Measurements from ENCODE around the gene CLN6.
"Not testable (repeated sequence)": the region's sequence is repeated elsewhere in the genome, so short reads cannot be mapped to it uniquely, and the experiment has no call there.

CLN6 gene

DNA sequence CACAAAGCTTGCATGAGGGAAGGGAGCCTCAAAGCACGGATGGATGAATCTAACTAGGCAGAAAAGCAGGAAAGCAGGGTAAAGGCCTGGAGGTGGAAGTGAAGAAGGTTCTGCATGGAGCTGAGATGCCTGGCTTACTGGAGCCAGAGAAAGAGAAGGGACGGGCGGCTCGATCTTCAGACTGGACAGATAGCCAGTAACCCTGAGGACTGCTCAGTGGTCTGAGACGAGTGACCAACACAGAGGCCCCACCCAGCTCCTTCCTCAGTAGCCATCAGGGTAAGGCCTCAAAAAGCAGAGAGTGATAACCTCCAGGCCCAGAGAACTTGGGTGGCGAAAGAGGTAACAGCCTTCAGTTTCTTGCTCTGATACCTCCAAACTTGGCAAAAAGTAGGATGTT lies 6.4 kb downstream of the CLN6 start:
- Histone ChIP-seq H3K36me3 (replicated peaks; ENCODE audit: low read depth, low read length) (peaks cover 37% of the 10 kb centered on the region), H3K4me3 (ENCODE audit: low read length) (no peak overlapping the region), H3K27me3 (ENCODE audit: low read depth, low read length) (no peaks in the 10 kb centered on the region), H3K27ac (ENCODE audit: low read length) (no peak overlapping the region), H3K9me3 (ENCODE audit: insufficient read depth, low read length) (no peaks in the 10 kb centered on the region), H2AFZ (ENCODE audit: low read depth, low read length) (no peak overlapping the region), H4K20me1 (ENCODE audit: insufficient read depth, low read length) (peaks cover 39% of the 10 kb centered on the region), H3K4me1 (ENCODE audit: low read length) (peaks cover 17% of the 10 kb centered on the region), H3K4me2 (ENCODE audit: low read length) (no peak overlapping the region), H3K79me2 (ENCODE audit: low read length) (peaks cover 96% of the 10 kb centered on the region), H3K9ac (ENCODE audit: low read length) (no peak overlapping the region)
- TF ChIP-seq EZH2phosphoT487 (IDR thresholded peaks at IDR 0.05; ENCODE audit: low read depth) = no peak
- TF ChIP-seq, protein P1, sequence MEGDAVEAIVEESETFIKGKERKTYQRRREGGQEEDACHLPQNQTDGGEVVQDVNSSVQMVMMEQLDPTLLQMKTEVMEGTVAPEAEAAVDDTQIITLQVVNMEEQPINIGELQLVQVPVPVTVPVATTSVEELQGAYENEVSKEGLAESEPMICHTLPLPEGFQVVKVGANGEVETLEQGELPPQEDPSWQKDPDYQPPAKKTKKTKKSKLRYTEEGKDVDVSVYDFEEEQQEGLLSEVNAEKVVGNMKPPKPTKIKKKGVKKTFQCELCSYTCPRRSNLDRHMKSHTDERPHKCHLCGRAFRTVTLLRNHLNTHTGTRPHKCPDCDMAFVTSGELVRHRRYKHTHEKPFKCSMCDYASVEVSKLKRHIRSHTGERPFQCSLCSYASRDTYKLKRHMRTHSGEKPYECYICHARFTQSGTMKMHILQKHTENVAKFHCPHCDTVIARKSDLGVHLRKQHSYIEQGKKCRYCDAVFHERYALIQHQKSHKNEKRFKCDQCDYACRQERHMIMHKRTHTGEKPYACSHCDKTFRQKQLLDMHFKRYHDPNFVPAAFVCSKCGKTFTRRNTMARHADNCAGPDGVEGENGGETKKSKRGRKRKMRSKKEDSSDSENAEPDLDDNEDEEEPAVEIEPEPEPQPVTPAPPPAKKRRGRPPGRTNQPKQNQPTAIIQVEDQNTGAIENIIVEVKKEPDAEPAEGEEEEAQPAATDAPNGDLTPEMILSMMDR (IDR thresholded peaks at IDR 0.05; ENCODE audit: low read depth, low read length) = no peak

GRCh38 chr15:68222432-68222743 lies 7.1 kb downstream of the CLN6 start:
- H3K27ac ChIP-seq (ENCODE audit: low read length); H3K4me2 ChIP-seq (ENCODE audit: low read length); H3K9ac ChIP-seq (ENCODE audit: low read length); H3K4me3 ChIP-seq (ENCODE audit: low read length); H2AFZ ChIP-seq (ENCODE audit: low read depth, low read length); H3K27me3 ChIP-seq (ENCODE audit: low read depth, low read length); H3K9me3 ChIP-seq (ENCODE audit: insufficient read depth, low read length): not testable (repeated sequence)
- Histone ChIP-seq H3K4me1 (ENCODE audit: low read length) (peaks cover 11% of the 10 kb centered on the region), H3K36me3 (replicated peaks; ENCODE audit: low read depth, low read length) (peaks cover 45% of the 10 kb centered on the region), H3K79me2 (ENCODE audit: low read length) (peaks cover 96% of the 10 kb centered on the region), H4K20me1 (ENCODE audit: insufficient read depth, low read length) (peaks cover 37% of the 10 kb centered on the region)

DNA sequence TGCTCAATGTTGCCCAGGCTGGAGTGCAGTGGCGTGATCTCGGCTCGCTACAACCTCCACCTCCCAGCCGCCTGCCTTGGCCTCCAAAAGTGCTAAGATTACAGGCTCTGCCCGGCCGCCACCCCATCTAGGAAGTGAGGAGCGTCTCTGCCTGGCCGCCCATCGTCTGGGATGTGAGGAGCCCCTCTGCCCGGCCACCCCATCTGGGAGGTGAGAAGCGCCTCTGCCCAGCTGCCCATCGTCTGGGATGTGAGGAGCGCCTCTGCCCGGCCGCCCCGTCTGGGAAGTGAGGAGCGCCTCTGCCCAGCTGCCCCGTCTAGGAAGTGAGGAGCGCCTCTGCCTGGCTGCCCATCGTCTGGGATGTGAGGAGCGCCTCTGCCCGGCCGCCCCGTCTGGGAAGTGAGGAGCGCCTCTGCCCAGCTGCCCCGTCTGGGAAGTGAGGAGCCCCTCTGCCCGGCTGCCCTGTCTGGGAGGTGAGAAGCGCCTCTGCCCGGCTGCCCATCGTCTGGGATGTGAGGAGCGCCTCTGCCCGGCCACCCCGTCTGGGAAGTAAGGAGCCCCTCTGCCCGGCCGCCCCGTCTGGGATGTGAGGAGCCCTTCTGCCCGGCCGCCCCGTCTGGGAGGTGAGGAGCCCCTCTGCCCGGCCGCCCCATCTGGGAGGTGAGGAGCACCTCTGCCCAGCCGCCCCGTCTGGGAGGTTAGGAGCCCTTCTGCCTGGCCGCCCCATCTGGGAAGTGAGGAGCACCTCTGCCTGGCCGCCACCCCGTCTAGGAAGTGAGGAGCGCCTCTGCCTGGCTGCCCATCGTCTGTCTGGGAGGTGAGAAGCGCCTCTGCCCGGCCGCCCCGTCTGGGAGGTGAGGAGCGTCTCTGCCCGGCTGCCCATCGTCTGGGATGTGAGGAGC lies 7.7 kb downstream of the CLN6 start:
- Histone ChIP-seq H3K36me3 (replicated peaks; ENCODE audit: low read depth, low read length) (peaks cover 51% of the 10 kb centered on the region), H4K20me1 (ENCODE audit: insufficient read depth, low read length) (peaks cover 41% of the 10 kb centered on the region), H3K79me2 (ENCODE audit: low read length) (peaks cover 96% of the 10 kb centered on the region)
- not testable (repeated sequence) for H3K4me2 ChIP-seq (ENCODE audit: low read length); H2AFZ ChIP-seq (ENCODE audit: low read depth, low read length); H3K9me3 ChIP-seq (ENCODE audit: insufficient read depth, low read length); H3K27me3 ChIP-seq (ENCODE audit: low read depth, low read length); H3K4me1 ChIP-seq (ENCODE audit: low read length); H3K9ac ChIP-seq (ENCODE audit: low read length); H3K27ac ChIP-seq (ENCODE audit: low read length); H3K4me3 ChIP-seq (ENCODE audit: low read length)

- peaks cover 50% of the 10 kb centered on the region for H4K20me1 ChIP-seq (ENCODE audit: insufficient read depth, low read length)
- H3K36me3 ChIP-seq (replicated peaks; ENCODE audit: low read depth, low read length) = peaks cover 57% of the 10 kb centered on the region
- TF ChIP-seq, protein P1 (IDR thresholded peaks at IDR 0.05; ENCODE audit: low read depth, low read length) = no peak
- no peak for TF ChIP-seq EZH2phosphoT487 (IDR thresholded peaks at IDR 0.05; ENCODE audit: low read depth)
- H3K4me3 ChIP-seq (ENCODE audit: low read length) = no peak overlapping the region
- H3K79me2 ChIP-seq (ENCODE audit: low read length) = peaks cover 96% of the 10 kb centered on the region
- H3K4me2 ChIP-seq (ENCODE audit: low read length) = no peak overlapping the region
- no peaks in the 10 kb centered on the region for H3K9me3 ChIP-seq (ENCODE audit: insufficient read depth, low read length)
- no peak overlapping the region for H3K9ac ChIP-seq (ENCODE audit: low read length)
- no peak overlapping the region for H2AFZ ChIP-seq (ENCODE audit: low read depth, low read length)
- no peaks in the 10 kb centered on the region for H3K27me3 ChIP-seq (ENCODE audit: low read depth, low read length)
- H3K27ac ChIP-seq (ENCODE audit: low read length) = no peak overlapping the region
- peaks cover 8% of the 10 kb centered on the region for H3K4me1 ChIP-seq (ENCODE audit: low read length)
Observed at GRCh38 chr15:68220967-68221366, 8.6 kb downstream of the CLN6 start.

GRCh38 chr15:68220489-68220888 lies 9.0 kb downstream of the CLN6 start:
- peaks cover 57% of the 10 kb centered on the region for H3K36me3 ChIP-seq (replicated peaks; ENCODE audit: low read depth, low read length)
- H3K79me2 ChIP-seq (ENCODE audit: low read length) = peaks cover 96% of the 10 kb centered on the region
- H3K9ac ChIP-seq (ENCODE audit: low read length) = no peak overlapping the region
- H3K27ac ChIP-seq (ENCODE audit: low read length) = no peak overlapping the region
- H2AFZ ChIP-seq (ENCODE audit: low read depth, low read length) = no peak overlapping the region
- no peaks in the 10 kb centered on the region for H3K9me3 ChIP-seq (ENCODE audit: insufficient read depth, low read length)
- TF ChIP-seq EZH2phosphoT487 (IDR thresholded peaks at IDR 0.05; ENCODE audit: low read depth) = no peak
- TF ChIP-seq, protein P1 (IDR thresholded peaks at IDR 0.05; ENCODE audit: low read depth, low read length) = no peak
- no peak overlapping the region for H3K4me3 ChIP-seq (ENCODE audit: low read length)
- peaks cover 8% of the 10 kb centered on the region for H3K4me1 ChIP-seq (ENCODE audit: low read length)
- H3K4me2 ChIP-seq (ENCODE audit: low read length) = no peak overlapping the region
- H3K27me3 ChIP-seq (ENCODE audit: low read depth, low read length) = no peaks in the 10 kb centered on the region
- H4K20me1 ChIP-seq (ENCODE audit: insufficient read depth, low read length) = peaks cover 52% of the 10 kb centered on the region
